Measurements from ENCODE around the gene MAGOH.

Gene MAGOH

GRCh38 chr1:53266038-53266437 is 27.7 kb upstream of the MAGOH start:
- H3K4me3 ChIP-seq (ENCODE audit: low read depth, low read length), result no peak overlapping the region
- DNase-seq (ENCODE audit: low read depth), result no peak
- TF ChIP-seq CTCF (IDR thresholded peaks at IDR 0.05; ENCODE audit: low read depth, low read length), result peak; percentile 2
- no peak for TF ChIP-seq POLR2A (IDR thresholded peaks at IDR 0.05; ENCODE audit: extremely low read depth, insufficient read length)

GRCh38 chr1:53265581-53265980 is 27.3 kb upstream of the MAGOH start:
- TF ChIP-seq MAX (IDR thresholded peaks at IDR 0.05; ENCODE audit: low read depth, low read length) (no peak), MYC (IDR thresholded peaks at IDR 0.05; ENCODE audit: low read depth, low read length) (no peak), POLR2A (IDR thresholded peaks at IDR 0.05; ENCODE audit: extremely low read depth, insufficient read length) (no peak), CTCF (IDR thresholded peaks at IDR 0.05; ENCODE audit: low read depth, low read length) (no peak)
- H3K4me3 ChIP-seq (ENCODE audit: low read depth, low read length), result no peak overlapping the region
- DNase-seq (ENCODE audit: low read depth), result no peak

GRCh38 chr1:53264048-53264447 is 25.7 kb upstream of the MAGOH start:
- no peak for DNase-seq (ENCODE audit: low read depth)
- no peak overlapping the region for H3K4me3 ChIP-seq (ENCODE audit: low read depth, low read length)
- TF ChIP-seq CTCF (IDR thresholded peaks at IDR 0.05; ENCODE audit: low read depth, low read length), result no peak
- TF ChIP-seq POLR2A (IDR thresholded peaks at IDR 0.05; ENCODE audit: extremely low read depth, insufficient read length), result no peak
- no peak for TF ChIP-seq MYC (IDR thresholded peaks at IDR 0.05; ENCODE audit: low read depth, low read length)

GRCh38 chr1:53262000-53262399 is 23.7 kb upstream of the MAGOH start:
- TF ChIP-seq POLR2A (IDR thresholded peaks at IDR 0.05; ENCODE audit: extremely low read depth, insufficient read length), result no peak
- no peak for TF ChIP-seq CTCF (IDR thresholded peaks at IDR 0.05; ENCODE audit: low read depth, low read length)
- no peak for TF ChIP-seq MAX (IDR thresholded peaks at IDR 0.05; ENCODE audit: low read depth, low read length)
- TF ChIP-seq MYC (IDR thresholded peaks at IDR 0.05; ENCODE audit: low read depth, low read length), result no peak
- DNase-seq (ENCODE audit: low read depth), result no peak
- H3K4me3 ChIP-seq (ENCODE audit: low read depth, low read length), result no peak overlapping the region

- TF ChIP-seq CTCF (IDR thresholded peaks at IDR 0.05; ENCODE audit: low read depth, low read length), result no peak
- TF ChIP-seq MAX (IDR thresholded peaks at IDR 0.05; ENCODE audit: low read depth, low read length), result no peak
- TF ChIP-seq MYC (IDR thresholded peaks at IDR 0.05; ENCODE audit: low read depth, low read length), result no peak
- TF ChIP-seq POLR2A (IDR thresholded peaks at IDR 0.05; ENCODE audit: extremely low read depth, insufficient read length), result no peak
- DNase-seq (ENCODE audit: low read depth), result no peak
- no peak overlapping the region for H3K4me3 ChIP-seq (ENCODE audit: low read depth, low read length)
Measured at GRCh38 chr1:53260631-53261247, 22.4 kb upstream of the MAGOH start.

- no peak for DNase-seq (ENCODE audit: low read depth)
- no peak overlapping the region for H3K4me3 ChIP-seq (ENCODE audit: low read depth, low read length)
- TF ChIP-seq CTCF (IDR thresholded peaks at IDR 0.05; ENCODE audit: low read depth, low read length) (no peak), MYC (IDR thresholded peaks at IDR 0.05; ENCODE audit: low read depth, low read length) (no peak), POLR2A (IDR thresholded peaks at IDR 0.05; ENCODE audit: extremely low read depth, insufficient read length) (no peak), MAX (IDR thresholded peaks at IDR 0.05; ENCODE audit: low read depth, low read length) (no peak)
Measured at GRCh38 chr1:53259932-53260331, 21.6 kb upstream of the MAGOH start.
